H1 (cell line): ENCODE data around the gene PKN3. TPM values are rescaled to one million over a fixed set of nuclear protein-coding genes. Genes with fewer than 3 reads are reported as not detected.
A peak's percentile ranks its signal among the peaks of the same experiment; 100 is the strongest.

Experiments
- CTCF ChIA-PET: fragments of 300-600 bp; sonication (Branson Sonifier 250); formaldehyde crosslinking; loops from one replicate; lab custom pipeline; 2021; ENCODE audit not compliant: partially characterized antibody; lab: Charles Lee
- POLR2A ChIA-PET: fragments of 300-600 bp; sonication (Branson Sonifier 250); formaldehyde crosslinking; loops from one replicate; lab custom pipeline; 2021; ENCODE audit warnings: inconsistent platforms; ENCODE audit not compliant: partially characterized antibody; lab: Charles Lee
- DNase-seq, 2 experiments: peaks; one replicate each; pipeline versions ENCODE4 v3.0.0 to v3.0.0-alpha.2; 2010 to 2022; ENCODE audit warnings: low spot score in 2 of 2, low read depth in 1 of 2, mixed read lengths in 1 of 2
- FAIRE-seq: peaks from 2 replicates; lab custom pipeline; 2011; peaks lifted over from hg19 to GRCh38; lab: Jason Lieb, UNC
- H2AFZ ChIP-seq: 2 replicates; pipeline ENCODE4 v1.8.1; 2012; ENCODE audit warnings: low read length, inconsistent platforms
- H2AK5ac ChIP-seq: 2 replicates; pipeline ENCODE4 v1.6.1; 2013; ENCODE audit warnings: low read depth, low read length
- H2BK120ac ChIP-seq: replicated peaks from 2 replicates; pipeline ENCODE3; 2013; ENCODE audit warnings: low read depth, low read length, inconsistent platforms
- H2BK12ac ChIP-seq: 2 replicates; pipeline ENCODE4 v1.6.1; 2013; ENCODE audit warnings: low read depth, low read length
- H2BK15ac ChIP-seq: 2 replicates; pipeline ENCODE4 v1.6.1; 2013; ENCODE audit warnings: low read length
- H2BK20ac ChIP-seq: 2 replicates; pipeline ENCODE4 v1.6.1; 2013; ENCODE audit warnings: low read length
- H2BK5ac ChIP-seq: 2 replicates; pipeline ENCODE4 v1.6.1; 2013; ENCODE audit warnings: low read depth, low read length
- H3K14ac ChIP-seq: 2 replicates; pipeline ENCODE4 v1.6.1; 2013; ENCODE audit warnings: inconsistent platforms; ENCODE audit not compliant: insufficient read length
- H3K18ac ChIP-seq: 2 replicates; pipeline ENCODE4 v1.6.1; 2013; ENCODE audit warnings: low read length; ENCODE audit errors: extremely low read depth
- H3K23ac ChIP-seq: 2 replicates; pipeline ENCODE4 v1.6.1; 2013; ENCODE audit warnings: inconsistent platforms; ENCODE audit not compliant: insufficient read length
- H3K23me2 ChIP-seq: 2 replicates; pipeline ENCODE4 v1.6.1; 2013; ENCODE audit warnings: low read depth, low read length
- H3K27ac ChIP-seq: 2 replicates; pipeline ENCODE4 v1.6.1; 2011; ENCODE audit warnings: low read depth, low read length, inconsistent platforms
- H3K27me3 ChIP-seq, 4 experiments: replicated peaks in 1 of 4; 1 replicate in 1 of 4; 2 replicates in 3 of 4; pipeline versions ENCODE4 v1.6.1 to v1.8.1; 2011 to 2013; ENCODE audit warnings: low read length in 3 of 4, mild to moderate bottlenecking in 3 of 4, inconsistent platforms in 2 of 4, mixed read lengths in 2 of 4, moderate library complexity in 1 of 4; ENCODE audit not compliant: control insufficient read depth in 3 of 4, insufficient read depth in 3 of 4; ENCODE audit errors: extremely low read depth in 1 of 4
- H3K36me3 ChIP-seq, 4 experiments: 2 replicates each; pipeline versions ENCODE4 v1.6.1 to v1.8.1; 2011 to 2013; ENCODE audit warnings: mild to moderate bottlenecking in 4 of 4, low read length in 3 of 4, moderate library complexity in 2 of 4, control low read depth in 1 of 4, inconsistent platforms in 1 of 4; ENCODE audit not compliant: insufficient read depth in 4 of 4, control insufficient read depth in 2 of 4
- H3K4ac ChIP-seq: replicated peaks from 2 replicates; pipeline ENCODE3; 2013; ENCODE audit warnings: low read length, low read depth, mixed read lengths, inconsistent platforms; ENCODE audit not compliant: insufficient read length
- H3K4me1 ChIP-seq, 4 experiments: replicated peaks in 1 of 4; 1 replicate in 1 of 4; 2 replicates in 3 of 4; pipeline versions ENCODE4 v1.6.1 to v1.8.1; 2011 to 2013; ENCODE audit warnings: low read length in 3 of 4, inconsistent platforms in 2 of 4, mixed read lengths in 1 of 4; ENCODE audit not compliant: insufficient read depth in 4 of 4, control insufficient read depth in 3 of 4
- H3K4me2 ChIP-seq, 2 experiments: 2 replicates each; pipeline versions ENCODE4 v1.6.1 to v1.8.1; 2011 to 2013; ENCODE audit warnings: low read depth in 2 of 2, low read length in 2 of 2, control low read depth in 1 of 2, inconsistent platforms in 1 of 2, mild to moderate bottlenecking in 1 of 2; ENCODE audit not compliant: insufficient read depth in 1 of 2
- H3K4me3 ChIP-seq, 4 experiments: fragments of 200-600, 300-600 bp in 1 of 4; sonication (generic), shearing (Covaris generic), sonication (Bioruptor Twin) in 1 of 4; 2 replicates each; pipeline versions ENCODE4 v1.5.1 to v1.8.1; 2011 to 2016; ENCODE audit warnings: low read length in 4 of 4, low read depth in 3 of 4, control low read depth in 2 of 4, inconsistent platforms in 2 of 4, mild to moderate bottlenecking in 2 of 4, mixed read lengths in 1 of 4, moderate library complexity in 1 of 4; ENCODE audit not compliant: insufficient read depth in 2 of 4; ENCODE audit errors: extremely low read depth in 1 of 4
- H3K56ac ChIP-seq: replicated peaks from 2 replicates; pipeline ENCODE3; 2013; ENCODE audit warnings: low read depth, mild to moderate bottlenecking, mixed read lengths, low read length, inconsistent platforms; ENCODE audit not compliant: insufficient read length
- H3K79me1 ChIP-seq: 2 replicates; pipeline ENCODE4 v1.6.1; 2013; ENCODE audit warnings: low read depth, low read length, control low read depth
- H3K79me2 ChIP-seq, 2 experiments: 2 replicates each; pipeline versions ENCODE4 v1.6.1 to v1.8.1; 2012 to 2013; ENCODE audit warnings: low read length in 2 of 2, mild to moderate bottlenecking in 2 of 2, inconsistent platforms in 1 of 2; ENCODE audit not compliant: insufficient read depth in 2 of 2, control insufficient read depth in 1 of 2
- H3K9ac ChIP-seq, 4 experiments: replicated peaks in 1 of 4; 1 replicate in 1 of 4; 2 replicates in 3 of 4; pipeline versions ENCODE4 v1.6.1 to v1.8.1; 2011 to 2013; ENCODE audit warnings: low read depth in 3 of 4, low read length in 3 of 4, control low read depth in 2 of 4, mild to moderate bottlenecking in 2 of 4, moderate library complexity in 2 of 4, inconsistent platforms in 1 of 4; ENCODE audit errors: extremely low read depth in 1 of 4
- H3K9me3 ChIP-seq, 2 experiments: 2 replicates each; pipeline versions ENCODE4 v1.6.1 to v1.8.1; 2012 to 2013; ENCODE audit warnings: mild to moderate bottlenecking in 2 of 2, moderate library complexity in 2 of 2, control low read depth in 1 of 2, inconsistent platforms in 1 of 2, low read depth in 1 of 2, low read length in 1 of 2, mixed read lengths in 1 of 2; ENCODE audit not compliant: insufficient read depth in 2 of 2
- H4K20me1 ChIP-seq, 2 experiments: replicated peaks in 1 of 2; 2 replicates each; pipeline versions ENCODE3 to v1.8.1; 2011 to 2013; ENCODE audit warnings: inconsistent platforms in 2 of 2, low read length in 2 of 2, mild to moderate bottlenecking in 1 of 2; ENCODE audit not compliant: insufficient read depth in 2 of 2, control insufficient read depth in 1 of 2
- H4K5ac ChIP-seq: 2 replicates; pipeline ENCODE4 v1.6.1; 2013; ENCODE audit warnings: low read length, low read depth, mixed read lengths, inconsistent platforms; ENCODE audit not compliant: insufficient read length
- H4K8ac ChIP-seq: 2 replicates; pipeline ENCODE4 v1.8.0; 2013; ENCODE audit warnings: mild to moderate bottlenecking, moderate library complexity, low read length, inconsistent platforms; ENCODE audit not compliant: insufficient read depth; ENCODE audit errors: extremely low read depth
- H4K91ac ChIP-seq: replicated peaks from 2 replicates; pipeline ENCODE3; 2013; ENCODE audit warnings: low read length, mixed read lengths, inconsistent platforms; ENCODE audit not compliant: insufficient read length
- BCL11A ChIP-seq, 2 experiments: IDR thresholded peaks; one replicate each; pipeline ENCODE4 v1.6.1; 2011; ENCODE audit warnings: low read depth in 2 of 2, low read length in 2 of 2, mild to moderate bottlenecking in 2 of 2
- CHD1 ChIP-seq: IDR thresholded peaks from 2 replicates; pipeline ENCODE4 v1.6.1; 2012; ENCODE audit warnings: low read depth, low read length, improper control_type of control experiment
- CREB1 ChIP-seq: IDR thresholded peaks from 2 replicates; pipeline ENCODE4 v1.6.1; 2012; ENCODE audit warnings: inconsistent platforms
- GTF2F1 ChIP-seq: IDR thresholded peaks from 2 replicates; pipeline ENCODE4 v1.6.1; 2012; ENCODE audit warnings: low read depth, low read length, improper control_type of control experiment, borderline replicate concordance
- JUN ChIP-seq: IDR thresholded peaks from 2 replicates; pipeline ENCODE4 v1.6.1; 2011; ENCODE audit warnings: low read depth, mild to moderate bottlenecking, improper control_type of control experiment, low read length
- KDM4A ChIP-seq: IDR thresholded peaks from one replicate; pipeline ENCODE4 v1.7.1; 2012; ENCODE audit warnings: low read depth, mild to moderate bottlenecking, moderate library complexity, low read length, inconsistent platforms; ENCODE audit not compliant: severe bottlenecking
- KDM5A ChIP-seq: fragments of 200-600 bp; IDR thresholded peaks from 2 replicates; pipeline ENCODE4 v1.7.1; 2012; ENCODE audit warnings: mild to moderate bottlenecking, low read length, inconsistent platforms, mixed read lengths
- NANOG ChIP-seq: IDR thresholded peaks from 2 replicates; pipeline ENCODE4 v1.6.1; 2011; ENCODE audit warnings: low read length, low read depth, mild to moderate bottlenecking, inconsistent platforms; ENCODE audit not compliant: insufficient read depth, poor library complexity, severe bottlenecking
- POLR2A ChIP-seq, 2 experiments: IDR thresholded peaks; 1 replicate in 1 of 2; 2 replicates in 1 of 2; pipeline ENCODE4 v1.6.1; 2011; ENCODE audit warnings: low read depth in 2 of 2, low read length in 2 of 2, mild to moderate bottlenecking in 2 of 2; ENCODE audit errors: control extremely low read depth in 1 of 2
- POLR2AphosphoS5 ChIP-seq: IDR thresholded peaks from 2 replicates; pipeline ENCODE4 v1.6.1; 2011; ENCODE audit warnings: low read depth, low read length
- RAD21 ChIP-seq, 2 experiments: IDR thresholded peaks in 1 of 2; conservative IDR thresholded peaks in 1 of 2; 2 replicates each; pipeline ENCODE4 v1.6.1; 2011; ENCODE audit warnings: low read depth in 2 of 2, low read length in 2 of 2, improper control_type of control experiment in 1 of 2, inconsistent platforms in 1 of 2, mild to moderate bottlenecking in 1 of 2, moderate library complexity in 1 of 2
- RBBP5 ChIP-seq: IDR thresholded peaks from 2 replicates; pipeline ENCODE4 v1.7.1; 2012; ENCODE audit warnings: low read depth, mild to moderate bottlenecking, inconsistent platforms, low read length, moderate library complexity, borderline replicate concordance
- SAP30 ChIP-seq: fragments of 300-600 bp; sonication (generic); IDR thresholded peaks from 2 replicates; pipeline ENCODE4 v1.7.1; 2012; ENCODE audit warnings: low read length, moderate library complexity, mild to moderate bottlenecking, inconsistent platforms; ENCODE audit not compliant: insufficient read depth, insufficient replicate concordance
- TCF12 ChIP-seq: IDR thresholded peaks from 2 replicates; pipeline ENCODE4 v1.6.1; 2011; ENCODE audit warnings: low read depth, mild to moderate bottlenecking, low read length
- WGBS, 2 experiments: shearing (Covaris generic) in 1 of 2; methylation state at CpG; one replicate each; pipeline versions ENCODE4 v1.1.6 to v1.1.7; 2013 to 2015; ENCODE audit warnings: low lambda C conversion rate in 2 of 2, mixed read lengths in 2 of 2, inconsistent platforms in 1 of 2, low coverage in 1 of 2, missing lambda C conversion rate in 1 of 2; ENCODE audit not compliant: insufficient replicate concordance in 2 of 2, insufficient coverage in 1 of 2, insufficient read length in 1 of 2; ENCODE audit errors: extremely low coverage in 1 of 2, missing lambda C conversion rate in 1 of 2; 5-methylcytosine and 5-hydroxymethylcytosine counted together
- polyA plus RNA-seq, 7 experiments: library from polyadenylated mRNA; depleted of rRNA in 3 of 7; stranded (reverse) in 5 of 7; unstranded in 2 of 7; fragments of >200 nt in 5 of 7; fragments of 200-250 nt in 2 of 7; gene quantifications; 1 replicate in 5 of 7; 2 replicates in 1 of 7; 4 replicates in 1 of 7; pipeline versions ENCODE4 v1.2.1 to v1.2.3, GENCODE V29; 2011 to 2013; ENCODE audit warnings: missing spikeins in 2 of 7, mixed read lengths in 2 of 7
- total RNA-seq: library from RNA; stranded (reverse); fragmentation: NEBNext Ultra II Directional; extraction: Animal tissue kit (Norgen Biotek cat#: 25700); gene quantifications from 2 replicates; pipeline ENCODE4 v1.2.1, GENCODE V29; 2021

Gene PKN3
- total and polyA plus RNA-seq, 2 of the 8 experiments (the other 6 are each of a cell fraction or from before 2014, with no cell fraction given), result 15.7 to 16.3 TPM

GRCh38 chr9:128687453-128687852 lies 14.8 kb upstream of the PKN3 start:
- peaks cover 24% of the 10 kb centered on the region for H3K23me2 ChIP-seq
- peak overlapping the region; percentile 11 to 96 (median 56); a peak in 5 of 8 replicates for H3K4me3 ChIP-seq
- 83% methylated on average over 4 of the region's 4 CpGs; no CpG with 5 or more reads in 1 of the 2 experiments for WGBS, 2 experiments
- H2AK5ac ChIP-seq, result no peak overlapping the region
- no peak overlapping the region for H3K14ac ChIP-seq
- 0 out of 2 replicates have a peak overlapping the region, but pooled peaks have one; percentile 93 for H2BK5ac ChIP-seq
- H3K23ac ChIP-seq, result no peak overlapping the region
- DNase-seq, result no peak
- H3K4ac ChIP-seq, result no peak overlapping the region
- no peak overlapping the region for H2AFZ ChIP-seq
- ChIA-PET CTCF (interaction anchor here (1.1 to 1.3 kb wide), 2 partner anchors 15 to 54 kb away, joined by 3 to 5 read pairs; partner anchors contain the start of gene PKN3), POLR2A (interaction anchor here (0.7 to 46.1 kb wide), 9 partner anchors 8 to 1511 kb away, joined by 3 to 1197 read pairs (median 47); partner anchors contain the start of genes DYNC2I2, PKN3, SET and ZDHHC12)
- no peak overlapping the region for H2BK120ac ChIP-seq
- peaks cover 8% of the 10 kb centered on the region; the same call in 1 of the 2 replicates for H3K79me1 ChIP-seq
- no peak overlapping the region for H3K27ac ChIP-seq
- H2BK15ac ChIP-seq, result no peak overlapping the region
- H2BK20ac ChIP-seq, result no peak overlapping the region
- H4K8ac ChIP-seq, result no peak overlapping the region
- no peak overlapping the region for H2BK12ac ChIP-seq
- no peak for FAIRE-seq
- H3K36me3 ChIP-seq, result peaks cover 5 to 42% (median 12%) of the 10 kb centered on the region in 4 experiments
- no peak overlapping the region for H4K5ac ChIP-seq
- H3K27me3 ChIP-seq, result no peaks in the 10 kb centered on the region
- H4K20me1 ChIP-seq, result peaks cover 31 to 33% of the 10 kb centered on the region in 2 experiments
- H3K4me1 ChIP-seq, result peaks cover 6 to 15% (median 8%) of the 10 kb centered on the region in 4 experiments; a peak in 6 of 7 replicates
- peak overlapping the region; percentile 90 to 100 for H3K4me2 ChIP-seq
- no peak overlapping the region for H3K56ac ChIP-seq
- H3K9ac ChIP-seq, result no peak overlapping the region
- peaks cover 40 to 74% of the 10 kb centered on the region in 2 experiments for H3K79me2 ChIP-seq
- no peak overlapping the region for H3K18ac ChIP-seq
- no peaks in the 10 kb centered on the region; a peak in 1 of 4 replicates for H3K9me3 ChIP-seq
- no peak overlapping the region for H4K91ac ChIP-seq
- no peak for TF ChIP-seq KDM5A
- TF ChIP-seq POLR2A (IDR thresholded peaks at IDR 0.05; ENCODE audit: control extremely low read depth in 1 of 2, low read depth in 2 of 2, low read length in 2 of 2), result no peak
- TF ChIP-seq GTF2F1, result no peak
- TF ChIP-seq TCF12, result no peak
- no peak for TF ChIP-seq NANOG
- no peak for TF ChIP-seq POLR2AphosphoS5
- no peak for TF ChIP-seq JUN
- TF ChIP-seq CHD1, result no peak
- TF ChIP-seq RAD21 (IDR thresholded peaks at IDR 0.05 in 1 of 2, conservative IDR thresholded peaks at IDR 0.05 in 1 of 2; ENCODE audit: low read depth in 2 of 2, low read length in 2 of 2), result no peak
- TF ChIP-seq BCL11A (IDR thresholded peaks at IDR 0.05; ENCODE audit: low read depth in 2 of 2, low read length in 2 of 2), result no peak
- TF ChIP-seq SAP30, result no peak
- no peak for TF ChIP-seq KDM4A
- no peak for TF ChIP-seq CREB1
- no peak for TF ChIP-seq RBBP5
